ENCODE results near the gene ADAM19. TPM values are rescaled to one million over a fixed set of nuclear protein-coding genes. Genes with fewer than 3 reads are reported as not detected.
A peak's percentile ranks its signal among the peaks of the same experiment; 100 is the strongest.

ADAM19 gene
- polyA plus RNA-seq, 1 of the 3 experiments (the other 2 are of a cell fraction): 46.9 TPM

DNA sequence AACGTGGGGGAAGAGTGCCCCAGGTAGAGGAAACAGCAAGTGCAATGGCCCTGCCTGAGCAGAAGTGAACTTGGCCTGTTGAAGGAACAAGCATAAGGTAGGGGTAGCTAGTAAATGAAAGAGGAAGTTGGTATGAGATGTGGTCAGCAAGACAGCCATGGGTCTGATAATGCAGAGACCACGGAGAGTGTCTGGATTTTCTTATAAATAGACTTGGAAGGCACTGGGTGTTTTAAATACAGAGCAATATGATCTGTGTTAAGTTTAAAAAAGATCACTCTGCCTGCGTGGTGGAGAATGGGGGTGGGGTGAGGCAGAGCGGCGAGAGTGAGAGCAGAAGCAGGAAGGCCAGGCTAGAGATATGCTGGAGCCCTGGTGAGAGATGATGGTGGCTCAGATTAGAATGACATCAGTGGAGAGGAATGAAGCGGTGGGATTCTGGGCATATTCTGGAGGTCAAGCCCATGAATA, 4.2 kb downstream of the ADAM19 start:
- Histone ChIP-seq H3K27ac (ENCODE audit: low read depth in 2 of 2, low read length in 1 of 2) (peak overlapping the region; percentile 51 to 93), H3K4me2 (peak overlapping the region; percentile 98), H3F3A (replicated peaks; ENCODE audit: insufficient read depth) (peaks cover 53% of the 10 kb centered on the region), H2AFZ (ENCODE audit: low read depth) (no peak overlapping the region), H3K79me2 (ENCODE audit: insufficient read depth) (peaks cover 92% of the 10 kb centered on the region), H3K36me3 (replicated peaks in 1 of 2; ENCODE audit: control insufficient read depth in 1 of 2, insufficient read depth in 2 of 2, low read length in 1 of 2) (peaks cover 3 to 51% of the 10 kb centered on the region in 2 experiments), H3K9me3 (no peaks in the 10 kb centered on the region), H3K9ac (peak overlapping the region; percentile 53; the same call in 1 of the 2 replicates), H3K4me3 (ENCODE audit: low read depth in 2 of 2, low read length in 1 of 2) (0 out of 4 replicates have a peak overlapping the region, but pooled peaks of 1 of the 2 experiments have one; percentile 35), H3K4me1 (ENCODE audit: control insufficient read depth in 1 of 2, insufficient read depth in 2 of 2, low read depth in 1 of 2, low read length in 1 of 2) (peaks cover 6 to 9% of the 10 kb centered on the region in 2 experiments; a peak in 3 of 4 replicates), H3K27me3 (ENCODE audit: insufficient read depth) (no peaks in the 10 kb centered on the region), H3K9me2 (no peaks in the 10 kb centered on the region), H4K20me1 (ENCODE audit: insufficient read depth) (0 out of 2 replicates have a peak, but pooled peaks cover 5% of the 10 kb centered on the region)
- DNase-seq: no peak
- ChIA-PET POLR2A (no interaction called here), CTCF (interaction anchor here (0.6 to 1.0 kb wide), 2 partner anchors 14 to 95 kb away, joined by 3 read pairs; no protein-coding TSS in a partner anchor)
- WGBS (ENCODE audit: low lambda C conversion rate): 23% methylated on average over 6 of the region's 6 CpGs
- TF ChIP-seq IRF3 (IDR thresholded peaks at IDR 0.05; ENCODE audit: low read depth, low read length): no peak
- TF ChIP-seq MEF2A (IDR thresholded peaks at IDR 0.05; ENCODE audit: borderline replicate concordance, low read depth): peak; percentile 52; the same call in 1 of the 2 replicates
- no peak for TF ChIP-seq SMC3 (IDR thresholded peaks at IDR 0.05; ENCODE audit: low read depth, low read length)
- TF ChIP-seq ZBTB33 (IDR thresholded peaks at IDR 0.05; ENCODE audit: borderline replicate concordance, low read depth): no peak
- peak; percentile 85 for TF ChIP-seq FOSL2 (IDR thresholded peaks at IDR 0.05; ENCODE audit: borderline replicate concordance, low read depth)
- peak; percentile 71; the same call in 1 of the 2 replicates for TF ChIP-seq RXRA (IDR thresholded peaks at IDR 0.05; ENCODE audit: borderline replicate concordance, low read depth)
- peak; percentile 71; the same call in 1 of the 2 replicates for TF ChIP-seq SIN3A (IDR thresholded peaks at IDR 0.05; ENCODE audit: borderline replicate concordance, low read depth, low read length)
- TF ChIP-seq NRF1 (IDR thresholded peaks at IDR 0.05; ENCODE audit: low read depth, low read length): no peak
- no peak for TF ChIP-seq YY1 (IDR thresholded peaks at IDR 0.05; ENCODE audit: low read depth)
- TF ChIP-seq FOXJ3 (CRISPR knock-in tag; IDR thresholded peaks at IDR 0.05): no peak
- peak; percentile 36; the same call in 1 of the 2 replicates for TF ChIP-seq POLR2AphosphoS5 (IDR thresholded peaks at IDR 0.05; ENCODE audit: low read depth, low read length)
- TF ChIP-seq, protein P1, sequence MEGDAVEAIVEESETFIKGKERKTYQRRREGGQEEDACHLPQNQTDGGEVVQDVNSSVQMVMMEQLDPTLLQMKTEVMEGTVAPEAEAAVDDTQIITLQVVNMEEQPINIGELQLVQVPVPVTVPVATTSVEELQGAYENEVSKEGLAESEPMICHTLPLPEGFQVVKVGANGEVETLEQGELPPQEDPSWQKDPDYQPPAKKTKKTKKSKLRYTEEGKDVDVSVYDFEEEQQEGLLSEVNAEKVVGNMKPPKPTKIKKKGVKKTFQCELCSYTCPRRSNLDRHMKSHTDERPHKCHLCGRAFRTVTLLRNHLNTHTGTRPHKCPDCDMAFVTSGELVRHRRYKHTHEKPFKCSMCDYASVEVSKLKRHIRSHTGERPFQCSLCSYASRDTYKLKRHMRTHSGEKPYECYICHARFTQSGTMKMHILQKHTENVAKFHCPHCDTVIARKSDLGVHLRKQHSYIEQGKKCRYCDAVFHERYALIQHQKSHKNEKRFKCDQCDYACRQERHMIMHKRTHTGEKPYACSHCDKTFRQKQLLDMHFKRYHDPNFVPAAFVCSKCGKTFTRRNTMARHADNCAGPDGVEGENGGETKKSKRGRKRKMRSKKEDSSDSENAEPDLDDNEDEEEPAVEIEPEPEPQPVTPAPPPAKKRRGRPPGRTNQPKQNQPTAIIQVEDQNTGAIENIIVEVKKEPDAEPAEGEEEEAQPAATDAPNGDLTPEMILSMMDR (IDR thresholded peaks at IDR 0.05): no peak
- TF ChIP-seq USF1 (IDR thresholded peaks at IDR 0.05; ENCODE audit: borderline replicate concordance, low read depth): no peak
- TF ChIP-seq TCF12 (IDR thresholded peaks at IDR 0.05): peak; percentile 77
- no peak for TF ChIP-seq GATA2 (CRISPR knock-in tag; IDR thresholded peaks at IDR 0.05)
- TF ChIP-seq RAD21 (IDR thresholded peaks at IDR 0.05; ENCODE audit: low read length): no peak
- TF ChIP-seq EP300 (IDR thresholded peaks at IDR 0.05; ENCODE audit: borderline replicate concordance in 1 of 2, low read depth in 1 of 2, low read length in 1 of 2): peak in 1 of 2 experiments; percentile 82; a peak in 1 of 4 replicates
- peak; percentile 90 for TF ChIP-seq TEAD4 (IDR thresholded peaks at IDR 0.05; ENCODE audit: borderline replicate concordance, insufficient read depth)
- TF ChIP-seq, protein P2, sequence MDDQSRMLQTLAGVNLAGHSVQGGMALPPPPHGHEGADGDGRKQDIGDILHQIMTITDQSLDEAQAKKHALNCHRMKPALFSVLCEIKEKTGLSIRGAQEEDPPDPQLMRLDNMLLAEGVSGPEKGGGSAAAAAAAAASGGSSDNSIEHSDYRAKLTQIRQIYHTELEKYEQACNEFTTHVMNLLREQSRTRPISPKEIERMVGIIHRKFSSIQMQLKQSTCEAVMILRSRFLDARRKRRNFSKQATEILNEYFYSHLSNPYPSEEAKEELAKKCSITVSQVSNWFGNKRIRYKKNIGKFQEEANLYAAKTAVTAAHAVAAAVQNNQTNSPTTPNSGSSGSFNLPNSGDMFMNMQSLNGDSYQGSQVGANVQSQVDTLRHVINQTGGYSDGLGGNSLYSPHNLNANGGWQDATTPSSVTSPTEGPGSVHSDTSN (IDR thresholded peaks at IDR 0.05): peak; percentile 51
- TF ChIP-seq, protein P3, sequence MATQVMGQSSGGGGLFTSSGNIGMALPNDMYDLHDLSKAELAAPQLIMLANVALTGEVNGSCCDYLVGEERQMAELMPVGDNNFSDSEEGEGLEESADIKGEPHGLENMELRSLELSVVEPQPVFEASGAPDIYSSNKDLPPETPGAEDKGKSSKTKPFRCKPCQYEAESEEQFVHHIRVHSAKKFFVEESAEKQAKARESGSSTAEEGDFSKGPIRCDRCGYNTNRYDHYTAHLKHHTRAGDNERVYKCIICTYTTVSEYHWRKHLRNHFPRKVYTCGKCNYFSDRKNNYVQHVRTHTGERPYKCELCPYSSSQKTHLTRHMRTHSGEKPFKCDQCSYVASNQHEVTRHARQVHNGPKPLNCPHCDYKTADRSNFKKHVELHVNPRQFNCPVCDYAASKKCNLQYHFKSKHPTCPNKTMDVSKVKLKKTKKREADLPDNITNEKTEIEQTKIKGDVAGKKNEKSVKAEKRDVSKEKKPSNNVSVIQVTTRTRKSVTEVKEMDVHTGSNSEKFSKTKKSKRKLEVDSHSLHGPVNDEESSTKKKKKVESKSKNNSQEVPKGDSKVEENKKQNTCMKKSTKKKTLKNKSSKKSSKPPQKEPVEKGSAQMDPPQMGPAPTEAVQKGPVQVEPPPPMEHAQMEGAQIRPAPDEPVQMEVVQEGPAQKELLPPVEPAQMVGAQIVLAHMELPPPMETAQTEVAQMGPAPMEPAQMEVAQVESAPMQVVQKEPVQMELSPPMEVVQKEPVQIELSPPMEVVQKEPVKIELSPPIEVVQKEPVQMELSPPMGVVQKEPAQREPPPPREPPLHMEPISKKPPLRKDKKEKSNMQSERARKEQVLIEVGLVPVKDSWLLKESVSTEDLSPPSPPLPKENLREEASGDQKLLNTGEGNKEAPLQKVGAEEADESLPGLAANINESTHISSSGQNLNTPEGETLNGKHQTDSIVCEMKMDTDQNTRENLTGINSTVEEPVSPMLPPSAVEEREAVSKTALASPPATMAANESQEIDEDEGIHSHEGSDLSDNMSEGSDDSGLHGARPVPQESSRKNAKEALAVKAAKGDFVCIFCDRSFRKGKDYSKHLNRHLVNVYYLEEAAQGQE (IDR thresholded peaks at IDR 0.05; ENCODE audit: low read depth, low read length): no peak; the same call in 1 of the 2 replicates
- TF ChIP-seq TAF1 (IDR thresholded peaks at IDR 0.05; ENCODE audit: borderline replicate concordance, low read depth, low read length): 0 out of 2 replicates have a peak, but pooled peaks have one; percentile 16
- no peak for TF ChIP-seq RCOR1 (IDR thresholded peaks at IDR 0.05; ENCODE audit: low read length)

Measured in SK-N-SH (cell line).